Measurements from ENCODE around the gene POU4F2. TPM values are rescaled to one million over a fixed set of nuclear protein-coding genes. Genes with fewer than 3 reads are reported as not detected.
"Not testable (repeated sequence)": the region's sequence is repeated elsewhere in the genome, so short reads cannot be mapped to it uniquely, and the experiment has no call there.

Gene POU4F2
- total RNA-seq, 4 donors from 2014 or later: not detected

DNA sequence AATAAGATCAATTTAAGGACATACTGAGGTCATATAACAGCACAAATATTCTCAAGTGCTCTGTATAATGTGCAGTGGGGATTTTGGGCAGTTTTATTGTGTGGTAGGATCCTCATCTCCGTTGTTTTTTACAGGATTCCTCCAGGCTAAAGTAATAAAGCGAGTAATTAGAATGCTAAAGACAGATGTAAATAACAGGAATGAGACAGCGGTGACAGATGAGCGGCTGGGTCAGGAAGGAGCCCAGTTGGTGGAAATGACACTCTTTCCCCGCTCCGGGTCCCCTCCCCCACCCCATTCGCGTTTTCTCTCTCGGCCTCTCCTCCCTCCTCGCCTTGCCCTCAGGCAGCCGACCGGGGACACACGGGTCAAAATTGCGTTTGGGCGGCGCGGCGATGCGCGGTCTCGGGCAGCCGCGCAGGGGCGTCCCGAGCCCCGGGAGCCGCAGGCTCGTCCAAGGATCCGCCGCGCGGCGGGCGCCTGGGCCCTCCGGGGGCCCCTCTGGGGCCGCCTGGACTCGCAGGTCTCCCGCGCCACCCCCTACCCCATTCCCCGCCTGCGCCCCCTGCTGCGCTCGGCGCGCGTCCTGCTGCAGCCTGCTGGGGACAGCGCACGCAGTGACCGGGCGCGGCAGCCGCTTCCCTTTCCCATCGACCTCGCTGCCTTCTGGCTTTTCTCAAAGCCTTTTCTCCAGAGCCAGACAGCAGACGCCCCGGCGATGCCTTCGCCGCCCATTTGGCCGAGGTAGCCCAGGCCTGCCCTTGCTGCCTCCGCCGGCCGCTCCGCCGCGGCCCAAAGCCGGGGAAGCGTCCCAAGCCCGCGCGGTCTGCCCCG, 16.2 kb downstream of the POU4F2 start:
- peaks cover 3% of the 10 kb centered on the region for H3K27me3 ChIP-seq
- TF ChIP-seq, protein P1, sequence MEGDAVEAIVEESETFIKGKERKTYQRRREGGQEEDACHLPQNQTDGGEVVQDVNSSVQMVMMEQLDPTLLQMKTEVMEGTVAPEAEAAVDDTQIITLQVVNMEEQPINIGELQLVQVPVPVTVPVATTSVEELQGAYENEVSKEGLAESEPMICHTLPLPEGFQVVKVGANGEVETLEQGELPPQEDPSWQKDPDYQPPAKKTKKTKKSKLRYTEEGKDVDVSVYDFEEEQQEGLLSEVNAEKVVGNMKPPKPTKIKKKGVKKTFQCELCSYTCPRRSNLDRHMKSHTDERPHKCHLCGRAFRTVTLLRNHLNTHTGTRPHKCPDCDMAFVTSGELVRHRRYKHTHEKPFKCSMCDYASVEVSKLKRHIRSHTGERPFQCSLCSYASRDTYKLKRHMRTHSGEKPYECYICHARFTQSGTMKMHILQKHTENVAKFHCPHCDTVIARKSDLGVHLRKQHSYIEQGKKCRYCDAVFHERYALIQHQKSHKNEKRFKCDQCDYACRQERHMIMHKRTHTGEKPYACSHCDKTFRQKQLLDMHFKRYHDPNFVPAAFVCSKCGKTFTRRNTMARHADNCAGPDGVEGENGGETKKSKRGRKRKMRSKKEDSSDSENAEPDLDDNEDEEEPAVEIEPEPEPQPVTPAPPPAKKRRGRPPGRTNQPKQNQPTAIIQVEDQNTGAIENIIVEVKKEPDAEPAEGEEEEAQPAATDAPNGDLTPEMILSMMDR (IDR thresholded peaks at IDR 0.05): peak in 1 of 6 experiments; percentile 5
- no peak for TF ChIP-seq POLR2A (IDR thresholded peaks at IDR 0.05)

DNA sequence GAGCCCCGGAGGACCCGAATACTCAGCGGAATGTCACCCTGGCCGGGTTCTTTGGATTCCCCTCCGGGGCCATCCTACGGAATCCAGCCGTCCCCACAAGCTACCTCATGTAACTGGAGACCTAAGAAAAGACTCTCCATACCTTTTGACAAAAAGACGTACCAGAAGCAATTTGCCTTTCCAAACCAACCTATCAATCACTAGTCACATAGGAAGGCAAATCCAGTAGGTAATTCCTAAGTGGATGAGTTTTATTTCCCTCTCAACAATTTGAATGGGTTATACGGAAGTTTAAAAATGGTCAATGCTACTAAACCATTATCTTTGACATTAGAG, 16.8 kb downstream of the POU4F2 start:
- WGBS, 2 donors: 9 to 13% methylated on average over 7 to 9 of the region's 9 CpGs
- intact Hi-C loops (cut with DNase I): no loop called here
- no peak for DNase-seq
- peaks cover 0 to 11% of the 10 kb centered on the region in 2 donors for H3K4me1 ChIP-seq
- H3K4me3 ChIP-seq (replicated peaks in 1 of 3): no peak overlapping the region
- H3K36me3 ChIP-seq: no peaks in the 10 kb centered on the region
- TF ChIP-seq, protein P1 (IDR thresholded peaks at IDR 0.05): no peak
- TF ChIP-seq POLR2A (IDR thresholded peaks at IDR 0.05): no peak
- H3K27me3 ChIP-seq: peaks cover 3% of the 10 kb centered on the region
- no peaks in the 10 kb centered on the region for H3K9me3 ChIP-seq
- H3K27ac ChIP-seq: no peak overlapping the region

More for the DNA sequence above, 16.2 kb downstream of the POU4F2 start:
- no peaks in the 10 kb centered on the region for H3K36me3 ChIP-seq
- intact Hi-C loops (cut with DNase I): no loop called here
- peak overlapping the region in 2 of 3 donors; percentile 8 to 26 for H3K4me3 ChIP-seq (replicated peaks in 1 of 3)
- 2 to 3% methylated on average over 25 to 34 of the region's 72 CpGs for WGBS, 2 donors
- DNase-seq: peak in 1 of 2 donors; percentile 10
- no peaks in the 10 kb centered on the region for H3K9me3 ChIP-seq
- H3K27ac ChIP-seq: no peak overlapping the region
- H3K4me1 ChIP-seq: peaks cover 0 to 11% of the 10 kb centered on the region in 2 donors

DNA sequence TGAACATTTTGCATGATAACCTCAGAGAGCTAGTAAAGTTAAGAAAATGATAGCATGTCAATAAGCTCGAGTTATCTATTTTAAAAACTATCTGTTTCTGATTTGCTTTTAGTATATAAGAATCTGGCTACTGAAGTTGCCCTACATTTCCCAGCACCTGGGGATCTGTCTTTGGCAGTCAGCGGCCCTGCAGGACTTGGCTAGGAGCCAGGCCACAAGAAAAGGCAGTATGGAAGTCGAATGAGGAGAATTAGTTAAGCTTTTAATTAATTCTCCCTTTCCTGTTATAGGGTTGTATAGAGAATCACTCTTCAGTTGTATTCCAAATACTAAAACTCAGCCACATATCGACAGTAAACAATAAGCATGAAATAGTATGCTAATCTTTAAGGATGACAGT, 22.7 kb downstream of the POU4F2 start:
- Histone ChIP-seq H3K4me1 (no peaks in the 10 kb centered on the region), H3K9me3 (no peaks in the 10 kb centered on the region), H3K27me3 (peaks cover 1% of the 10 kb centered on the region), H3K36me3 (no peaks in the 10 kb centered on the region), H3K4me3 (replicated peaks in 1 of 3) (no peak overlapping the region), H3K27ac (no peak overlapping the region)
- no peak for DNase-seq
- no peak for TF ChIP-seq POLR2A (IDR thresholded peaks at IDR 0.05)
- TF ChIP-seq, protein P1 (IDR thresholded peaks at IDR 0.05): no peak
- WGBS, 2 donors: 54 to 56% methylated on average over 4 of the region's 4 CpGs
- intact Hi-C loops (cut with DNase I): no loop called here

DNA sequence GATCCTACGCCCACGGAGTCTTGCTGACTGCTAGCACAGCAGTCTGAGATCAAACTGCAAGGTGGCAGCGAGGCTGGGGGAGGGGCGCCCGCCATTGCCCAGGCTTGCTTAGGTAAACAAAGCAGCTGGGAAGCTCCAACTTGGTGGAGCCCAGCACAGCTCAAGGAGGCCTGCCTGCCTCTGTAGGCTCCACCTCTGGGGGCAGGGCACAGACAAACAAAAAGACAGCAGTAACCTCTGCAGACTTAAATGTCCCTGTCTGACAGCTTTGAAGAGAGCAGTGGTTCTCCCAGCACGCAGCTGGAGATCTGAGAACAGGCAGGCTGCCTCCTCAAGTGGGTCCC, 25.2 kb downstream of the POU4F2 start:
- H3K27me3 ChIP-seq; H3K4me1 ChIP-seq; DNase-seq; H3K27ac ChIP-seq; H3K9me3 ChIP-seq; intact Hi-C loops (cut with DNase I); H3K36me3 ChIP-seq; H3K4me3 ChIP-seq (replicated peaks in 1 of 3): not testable (repeated sequence)
- 44 to 73% methylated on average over 6 of the region's 6 CpGs for WGBS, 2 donors

DNA sequence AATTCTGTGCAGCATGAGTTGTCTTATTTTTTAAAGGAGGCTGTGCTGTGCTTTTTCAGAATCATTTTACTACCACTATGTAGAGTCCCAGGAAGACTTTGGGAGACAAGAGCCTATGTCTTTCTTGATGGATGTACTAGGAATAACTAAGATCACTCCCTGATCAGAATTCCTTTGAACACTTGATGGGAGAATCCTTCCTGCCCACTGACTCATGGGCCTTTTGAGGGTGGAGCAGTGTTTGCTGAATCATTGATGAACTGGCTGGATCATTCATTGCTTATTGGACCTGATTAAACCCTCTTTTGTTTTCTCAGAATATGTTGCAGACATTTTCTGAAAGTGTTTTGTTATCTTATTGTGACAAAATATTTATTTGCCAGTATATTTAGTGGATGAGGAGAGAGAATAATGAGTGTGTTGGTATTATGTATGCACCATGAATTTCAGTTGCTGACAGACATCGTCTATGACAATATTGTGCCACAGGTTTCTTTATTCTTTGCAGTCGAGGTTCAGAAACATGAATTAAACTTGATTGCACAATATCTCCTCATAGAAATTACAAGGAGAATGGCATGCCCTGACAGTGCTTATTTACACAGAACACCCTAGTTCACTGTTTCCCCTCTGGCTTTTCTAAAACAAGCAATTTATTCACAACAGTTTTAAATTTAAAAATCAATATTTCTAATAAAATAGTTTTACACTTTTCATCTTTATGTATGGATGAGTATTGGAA, 36.3 kb downstream of the POU4F2 start:
- H3K9me3 ChIP-seq: no peaks in the 10 kb centered on the region
- H3K36me3 ChIP-seq: no peaks in the 10 kb centered on the region
- no peaks in the 10 kb centered on the region for H3K4me1 ChIP-seq
- intact Hi-C loops (cut with DNase I): no loop called here
- no peak for TF ChIP-seq POLR2A (IDR thresholded peaks at IDR 0.05)
- TF ChIP-seq, protein P1 (IDR thresholded peaks at IDR 0.05): no peak
- no peak overlapping the region for H3K4me3 ChIP-seq (replicated peaks in 1 of 3)
- no peaks in the 10 kb centered on the region for H3K27me3 ChIP-seq
- DNase-seq: no peak
- WGBS, 2 donors: 77 to 83% methylated on average over 2 of the region's 2 CpGs
- no peak overlapping the region for H3K27ac ChIP-seq

Other genes with a start within 250 kb of the POU4F2 start
- 10 to 100 TPM; 16.7 to 29.9 (median 23.1) TPM for gene SLC10A7, start 117.0 kb upstream of the POU4F2 start, total RNA-seq